Measurements from ENCODE around the gene ICAM3.
A peak's percentile ranks its signal among the peaks of the same experiment; 100 is the strongest.
"Not testable (repeated sequence)": the region's sequence is repeated elsewhere in the genome, so short reads cannot be mapped to it uniquely, and the experiment has no call there.

The ICAM3 gene

GRCh38 chr19:10344780-10345179 lies 5.4 kb upstream of the ICAM3 start:
- DNase-seq (ENCODE audit: low read depth), result no peak

GRCh38 chr19:10343495-10343894 lies 4.1 kb upstream of the ICAM3 start:
- DNase-seq (ENCODE audit: low read depth), result no peak

GRCh38 chr19:10339977-10340376 lies 553 bp upstream of the ICAM3 start:
- no peak for DNase-seq (ENCODE audit: low read depth)

DNA sequence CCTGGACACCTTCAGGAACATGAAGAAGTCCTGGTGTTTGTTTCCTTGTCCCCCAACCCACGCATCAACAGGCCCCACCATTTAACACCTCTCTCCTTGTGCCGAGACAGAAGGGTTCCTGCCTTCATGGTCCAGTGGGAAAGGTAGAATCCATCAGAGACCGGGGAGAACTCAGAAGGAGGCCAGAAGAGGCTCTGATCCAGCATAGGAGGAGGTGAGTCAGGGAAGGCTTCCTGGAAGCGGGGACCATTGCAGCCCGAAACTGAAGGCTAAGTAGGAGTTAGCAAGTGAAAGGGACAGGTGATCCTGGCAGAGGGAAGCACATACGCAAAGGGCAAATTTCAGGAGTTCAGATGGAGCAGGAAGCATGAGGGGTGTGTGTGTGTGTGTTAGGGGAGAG lies 484 bp downstream of the ICAM3 start:
- no peak for DNase-seq (ENCODE audit: low read depth)

- not testable (repeated sequence) for DNase-seq (ENCODE audit: low read depth)
Observed at GRCh38 chr19:10336725-10337124, 2.7 kb downstream of the ICAM3 start.

DNA sequence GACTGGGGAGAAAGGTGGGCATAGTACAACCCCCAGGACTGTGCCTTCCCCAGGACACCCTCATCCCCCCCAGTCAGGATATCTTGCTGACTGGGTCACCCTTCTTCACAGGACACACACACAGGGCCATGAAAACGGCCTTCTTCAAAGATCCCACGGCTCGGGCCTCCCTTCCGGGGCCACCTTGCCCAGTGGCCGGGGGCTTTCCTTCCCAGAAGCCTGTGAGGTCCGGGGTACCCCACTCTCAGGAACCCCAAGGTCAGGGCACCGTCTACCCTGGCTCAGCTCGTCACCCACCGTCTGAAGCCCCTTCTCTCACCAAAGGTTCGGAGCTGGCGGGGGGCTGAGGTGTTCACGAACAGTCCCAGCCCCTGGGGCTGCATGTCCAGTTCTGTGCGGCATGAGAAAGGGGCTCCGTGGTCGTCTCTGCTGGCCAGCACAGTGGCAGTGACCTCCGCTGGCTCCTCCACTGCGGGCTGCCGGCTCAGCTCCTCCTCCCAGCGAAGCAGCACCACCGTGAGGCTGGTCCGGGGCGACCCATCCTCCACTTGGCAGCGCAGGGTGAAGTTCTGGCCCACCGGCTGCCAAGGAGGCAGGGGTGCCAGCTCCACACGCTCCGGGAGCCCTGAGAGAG lies 4.0 kb downstream of the ICAM3 start:
- no peak for DNase-seq (ENCODE audit: low read depth)

GRCh38 chr19:10334588-10335351 lies 4.7 kb downstream of the ICAM3 start:
- peak; percentile 96 for DNase-seq (ENCODE audit: low read depth)

DNA sequence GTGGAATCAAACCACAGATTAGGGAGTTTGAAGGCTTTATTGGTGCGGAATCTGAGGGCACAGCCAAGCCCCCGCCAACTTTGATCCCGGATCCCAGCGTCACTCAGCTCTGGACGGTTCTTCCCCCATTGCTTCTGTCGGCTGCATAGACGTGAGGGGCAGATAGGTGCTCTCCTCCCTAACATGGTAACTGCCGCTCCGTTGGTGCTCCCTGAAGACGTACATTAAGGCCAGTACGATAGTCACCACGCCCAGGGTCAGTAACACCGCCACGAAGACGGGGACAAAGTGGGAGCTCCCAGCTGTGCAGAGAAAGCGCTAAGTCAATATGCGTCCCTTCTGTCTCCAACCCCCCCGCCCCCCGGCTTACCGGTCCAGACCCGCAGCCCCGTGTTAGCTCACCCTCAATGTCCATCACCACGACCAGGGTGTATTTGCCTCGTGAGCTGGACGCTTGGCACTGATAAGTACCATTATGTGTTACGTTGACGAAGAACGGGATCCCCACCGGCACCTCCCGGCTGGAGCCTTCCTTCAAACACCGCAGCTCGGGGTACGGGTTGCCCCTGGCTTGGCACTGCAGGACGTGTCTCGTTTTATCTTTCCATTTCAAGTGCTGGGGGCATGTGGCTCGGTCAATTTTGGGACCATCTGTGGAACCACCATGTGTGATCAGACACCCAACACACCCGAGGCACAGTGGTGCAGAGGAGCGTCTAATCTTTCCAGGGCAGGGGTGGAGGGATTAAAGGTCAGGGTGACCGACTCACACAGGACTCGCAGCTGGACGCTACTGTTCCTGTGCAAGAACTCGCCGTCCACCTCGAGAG lies 5.5 kb downstream of the ICAM3 start:
- DNase-seq (ENCODE audit: low read depth), result no peak

GRCh38 chr19:10332965-10333757 lies 6.3 kb downstream of the ICAM3 start, which contains the start of gene RAVER1:
Gene RAVER1, minus strand, starts transcription at chr19:10333529. Its CDS starts 22 bp downstream, at chr19:10333507.
- peak; percentile 97 for DNase-seq (ENCODE audit: low read depth)

DNA sequence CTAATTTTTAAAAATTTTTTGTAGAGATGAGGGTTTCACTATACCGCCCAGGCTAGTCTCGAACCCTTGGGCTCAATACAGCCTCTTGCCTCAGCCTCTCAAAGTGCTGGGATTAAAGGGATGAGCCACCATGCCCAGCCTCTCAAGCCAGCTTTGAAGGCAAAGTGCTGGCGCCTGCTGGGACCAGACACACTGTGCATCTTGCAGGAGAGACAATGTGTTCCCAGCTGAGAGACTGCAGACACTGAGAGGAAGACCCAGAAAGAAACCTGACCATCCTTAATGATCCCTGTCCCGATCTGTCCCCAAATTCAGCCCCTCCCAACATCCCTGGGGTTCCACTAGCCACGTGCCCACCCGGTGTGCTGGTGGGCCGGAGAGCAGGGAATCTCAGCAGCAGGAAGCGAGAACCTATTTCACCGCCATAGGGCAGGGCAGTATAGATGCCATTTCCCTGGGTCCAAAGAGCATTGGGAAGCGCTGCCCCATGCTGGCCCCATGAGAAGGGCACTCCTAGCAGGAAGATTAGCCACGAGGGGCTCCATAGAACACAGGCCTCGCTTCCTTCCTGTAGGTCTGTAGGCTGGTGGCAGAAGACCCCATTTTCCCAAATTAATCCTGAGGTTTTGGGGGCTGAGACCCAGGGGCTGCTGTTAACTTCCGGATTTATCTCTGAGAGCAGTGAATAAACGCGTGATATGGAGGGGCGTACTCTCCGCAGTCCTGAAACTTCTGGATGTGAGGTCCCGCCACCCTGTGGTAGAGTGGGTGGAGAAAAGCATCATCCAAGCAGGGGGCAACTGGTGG lies 7.1 kb downstream of the ICAM3 start:
- no peak for DNase-seq (ENCODE audit: low read depth)

DNA sequence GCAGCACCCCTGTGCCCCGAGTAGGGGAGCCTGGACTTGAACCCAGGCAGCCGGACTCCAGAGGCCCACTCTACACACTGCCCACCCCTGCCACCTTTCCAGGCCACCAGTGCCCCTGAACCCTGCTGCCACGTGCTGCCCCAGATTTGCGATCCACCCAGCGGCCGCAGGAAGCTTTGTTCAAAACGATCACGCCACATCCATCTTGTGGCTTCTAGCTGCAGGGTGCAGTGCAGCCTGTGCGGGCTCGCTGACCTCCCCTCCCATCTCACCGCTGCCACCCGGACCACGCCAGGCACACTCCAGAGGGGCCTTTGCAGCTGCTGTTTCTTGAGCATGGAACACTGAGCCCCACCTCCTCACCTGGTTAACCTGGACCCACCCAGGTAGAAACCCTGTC lies 9.9 kb downstream of the ICAM3 start:
- no peak for DNase-seq (ENCODE audit: low read depth)

GRCh38 chr19:10328558-10329429 lies 10.6 kb downstream of the ICAM3 start:
- DNase-seq (ENCODE audit: low read depth), result no peak

DNA sequence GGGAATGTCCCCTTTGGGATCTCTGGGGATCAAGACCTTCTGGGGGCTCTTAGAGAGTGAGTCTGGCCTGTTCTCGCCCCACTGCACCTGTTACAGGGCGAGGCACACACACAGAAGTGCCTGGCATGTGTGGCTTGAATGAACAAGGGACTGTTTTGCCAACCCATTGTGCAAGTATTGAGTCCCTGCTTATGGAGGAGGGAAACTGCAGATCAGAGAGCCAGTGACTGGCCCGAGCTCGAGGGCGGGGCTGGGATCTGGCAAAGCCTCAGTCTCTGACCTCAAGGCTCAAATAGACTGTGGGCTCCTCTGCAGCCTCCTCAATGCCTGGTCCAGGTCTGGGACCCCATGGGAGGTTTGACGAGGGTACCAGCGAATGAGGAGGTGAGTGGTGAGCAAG lies 11.6 kb downstream of the ICAM3 start:
- no peak for DNase-seq (ENCODE audit: low read depth)

GRCh38 chr19:10325732-10326131 lies 13.7 kb downstream of the ICAM3 start:
- DNase-seq (ENCODE audit: low read depth), result no peak

GRCh38 chr19:10321874-10322835 lies 17.3 kb downstream of the ICAM3 start:
- no peak for DNase-seq (ENCODE audit: low read depth)

DNA sequence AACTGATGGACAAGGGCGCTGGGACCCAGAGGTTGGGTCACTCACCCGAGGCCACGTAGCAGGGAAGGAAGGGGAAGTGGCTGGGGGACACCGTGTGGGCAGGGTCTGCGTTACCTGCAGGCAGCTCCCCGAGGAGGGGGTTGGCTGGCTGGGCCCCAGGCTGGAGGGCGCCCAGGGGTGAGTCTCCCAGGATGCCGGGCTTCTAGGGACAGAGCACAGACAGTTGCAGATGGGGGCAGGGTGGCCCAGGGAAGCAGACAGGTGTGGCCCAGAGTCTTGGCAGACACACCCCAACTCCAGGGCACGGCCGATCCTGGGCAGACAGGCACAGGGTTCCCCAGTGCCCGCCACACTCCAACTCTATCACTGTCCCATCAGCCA lies 18.0 kb downstream of the ICAM3 start:
- DNase-seq (ENCODE audit: low read depth), result no peak

- no peak for DNase-seq (ENCODE audit: low read depth)
Observed at GRCh38 chr19:10320602-10321416, 18.6 kb downstream of the ICAM3 start.

Data from fibroblast of gingiva (primary cell).